Epithelial cell of prostate (primary cell): ENCODE results near the gene ZSWIM4.

Experiments used
- DNase-seq: peaks from one replicate; pipeline ENCODE4 v3.0.0-alpha.2; 2011; ENCODE audit warnings: low read depth, low spot score
- H3K27ac ChIP-seq: fragments of 450-650 bp; 2 replicates; pipeline ENCODE4 v1.5.1; 2017; ENCODE audit warnings: mild to moderate bottlenecking

Gene ZSWIM4

GRCh38 chr19:13804830-13805683, 9.8 kb downstream of the ZSWIM4 start:
- no peak for DNase-seq
- H3K27ac ChIP-seq: no peak overlapping the region

GRCh38 chr19:13806728-13807127, 11.5 kb downstream of the ZSWIM4 start:
- no peak overlapping the region for H3K27ac ChIP-seq

GRCh38 chr19:13807421-13808021, 12.3 kb downstream of the ZSWIM4 start:
- no peak overlapping the region for H3K27ac ChIP-seq
- DNase-seq: no peak

More at GRCh38 chr19:13806728-13807127, 11.5 kb downstream of the ZSWIM4 start:
- DNase-seq: no peak

- no peak overlapping the region for H3K27ac ChIP-seq
- DNase-seq: no peak
These were observed 13.6 kb downstream of the ZSWIM4 start for GRCh38 chr19:13808856-13809255.

GRCh38 chr19:13812544-13812943, 17.3 kb downstream of the ZSWIM4 start:
- no peak for DNase-seq

GRCh38 chr19:13813147-13813546, 17.9 kb downstream of the ZSWIM4 start:
- DNase-seq: no peak
- no peak overlapping the region for H3K27ac ChIP-seq

More at GRCh38 chr19:13812544-13812943, 17.3 kb downstream of the ZSWIM4 start:
- no peak overlapping the region for H3K27ac ChIP-seq

GRCh38 chr19:13814550-13814949, 19.3 kb downstream of the ZSWIM4 start:
- no peak for DNase-seq
- no peak overlapping the region for H3K27ac ChIP-seq

GRCh38 chr19:13817018-13817614, 21.9 kb downstream of the ZSWIM4 start:
- no peak for DNase-seq
- no peak overlapping the region for H3K27ac ChIP-seq

GRCh38 chr19:13817615-13818371, 22.6 kb downstream of the ZSWIM4 start:
- no peak for DNase-seq
- H3K27ac ChIP-seq: no peak overlapping the region

GRCh38 chr19:13819238-13819637, 24.0 kb downstream of the ZSWIM4 start:
- H3K27ac ChIP-seq: no peak overlapping the region
- DNase-seq: no peak

GRCh38 chr19:13821292-13821691, 26.0 kb downstream of the ZSWIM4 start:
- no peak overlapping the region for H3K27ac ChIP-seq
- no peak for DNase-seq

GRCh38 chr19:13823256-13823655, 28.0 kb downstream of the ZSWIM4 start:
- DNase-seq: no peak
- no peak overlapping the region for H3K27ac ChIP-seq

- DNase-seq: no peak
- H3K27ac ChIP-seq: no peak overlapping the region
These were observed 28.7 kb downstream of the ZSWIM4 start for GRCh38 chr19:13823901-13824300.

GRCh38 chr19:13824703-13825102, 29.5 kb downstream of the ZSWIM4 start:
- H3K27ac ChIP-seq: no peak overlapping the region

GRCh38 chr19:13825489-13826441, 30.5 kb downstream of the ZSWIM4 start:
- no peak for DNase-seq
- no peak overlapping the region for H3K27ac ChIP-seq

More at GRCh38 chr19:13824703-13825102, 29.5 kb downstream of the ZSWIM4 start:
- DNase-seq: no peak

GRCh38 chr19:13826652-13827235, 31.5 kb downstream of the ZSWIM4 start:
- no peak for DNase-seq

GRCh38 chr19:13827656-13828055, 32.4 kb downstream of the ZSWIM4 start:
- no peak overlapping the region for H3K27ac ChIP-seq
- DNase-seq: no peak

More at GRCh38 chr19:13826652-13827235, 31.5 kb downstream of the ZSWIM4 start:
- H3K27ac ChIP-seq: no peak overlapping the region

- H3K27ac ChIP-seq: no peak overlapping the region
- no peak for DNase-seq
These were observed 35.0 kb downstream of the ZSWIM4 start for GRCh38 chr19:13830114-13830740.
